Kidney tubule cell (primary cell): ENCODE results near the gene ZKSCAN1.

Experiments
- DNase-seq: peaks from one replicate; pipeline ENCODE4 v3.0.0-alpha.2; 2018; ENCODE audit warnings: low spot score

Gene ZKSCAN1

GRCh38 chr7:100080907-100081534 is 65.6 kb downstream of the ZKSCAN1 start:
- peak; percentile 44 for DNase-seq

GRCh38 chr7:100081535-100082102 is 66.2 kb downstream of the ZKSCAN1 start, which contains the start of gene ZNF3:
ZNF3 (minus strand) TSS chr7:100081723; CDS start chr7:100077357, 4,366 bp downstream.
- peak; percentile 99 for DNase-seq

- no peak for DNase-seq
These were observed 67.6 kb downstream of the ZKSCAN1 start for GRCh38 chr7:100082978-100083377.

- DNase-seq, result no peak
These were observed 70.1 kb downstream of the ZKSCAN1 start for GRCh38 chr7:100085515-100085914.

GRCh38 chr7:100087055-100087750 is 71.8 kb downstream of the ZKSCAN1 start:
- DNase-seq, result peak; percentile 96

GRCh38 chr7:100088095-100088620 is 72.8 kb downstream of the ZKSCAN1 start:
- DNase-seq, result no peak

- DNase-seq, result peak; percentile 82
These were observed 73.4 kb downstream of the ZKSCAN1 start, which contains the start of gene COPS6 for GRCh38 chr7:100088621-100089457. COPS6 (plus strand) TSS chr7:100088969; CDS start chr7:100088991, 22 bp downstream.

- DNase-seq, result peak; percentile 43
These were observed 74.2 kb downstream of the ZKSCAN1 start for GRCh38 chr7:100089458-100090196.

- peak; percentile 52 for DNase-seq
These were observed 75.4 kb downstream of the ZKSCAN1 start for GRCh38 chr7:100090527-100091410.
